GM23248 (cell line): ENCODE data around the gene ANKRD24. TPM values are rescaled to one million over a fixed set of nuclear protein-coding genes. Genes with fewer than 3 reads are reported as not detected.
A peak's percentile ranks its signal among the peaks of the same experiment; 100 is the strongest.

Experiments used
- DNase-seq: peaks from one replicate; pipeline ENCODE4 v3.0.0-alpha.2; 2015
- H2AFZ ChIP-seq: fragments of 200-600 bp; sonication (generic); 2 replicates; pipeline ENCODE4 v1.6.1; 2016; ENCODE audit warnings: antibody characterized with exemption
- H3F3A ChIP-seq: fragments of 200-600 bp; sonication (generic); 2 replicates; pipeline ENCODE4 v1.6.1; 2016; ENCODE audit warnings: mild to moderate bottlenecking, antibody characterized with exemption, mixed run types; ENCODE audit not compliant: insufficient read depth
- H3K27ac ChIP-seq: fragments of 200-600 bp; sonication (generic); 2 replicates; pipeline ENCODE4 v1.5.1; 2016; ENCODE audit warnings: mild to moderate bottlenecking
- H3K27me3 ChIP-seq: fragments of 200-600 bp; sonication (generic); replicated peaks from 2 replicates; pipeline ENCODE4 v1.6.1; 2016; ENCODE audit warnings: mild to moderate bottlenecking; ENCODE audit not compliant: insufficient read depth
- H3K36me3 ChIP-seq: fragments of 200-600 bp; sonication (generic); 2 replicates; pipeline ENCODE4 v1.6.1; 2016; ENCODE audit warnings: low read depth, mild to moderate bottlenecking
- H3K4me1 ChIP-seq: fragments of 200-600 bp; sonication (generic); 2 replicates; pipeline ENCODE4 v1.6.1; 2016; ENCODE audit warnings: mild to moderate bottlenecking; ENCODE audit not compliant: insufficient read depth
- H3K4me2 ChIP-seq: fragments of 200-600 bp; sonication (generic); one replicate; pipeline ENCODE4 v1.6.1; 2016; ENCODE audit warnings: mild to moderate bottlenecking; ENCODE audit not compliant: unreplicated experiment
- H3K4me3 ChIP-seq: fragments of 200-600 bp; sonication (generic); 2 replicates; pipeline ENCODE4 v1.5.1; 2016; ENCODE audit warnings: mild to moderate bottlenecking
- H3K79me2 ChIP-seq: fragments of 200-600 bp; sonication (generic); 2 replicates; pipeline ENCODE4 v1.6.1; 2016; ENCODE audit warnings: mild to moderate bottlenecking; ENCODE audit not compliant: insufficient read depth
- H3K9ac ChIP-seq: fragments of 200-600 bp; sonication (generic); 2 replicates; pipeline ENCODE4 v1.6.1; 2016; ENCODE audit warnings: mild to moderate bottlenecking
- H3K9me2 ChIP-seq: fragments of 200-600 bp; sonication (generic); 2 replicates; pipeline ENCODE4 v1.6.1; 2016; ENCODE audit warnings: mixed run types, mild to moderate bottlenecking, moderate library complexity; ENCODE audit not compliant: insufficient read depth
- H3K9me3 ChIP-seq: fragments of 200-600 bp; sonication (generic); one replicate; pipeline ENCODE4 v1.6.1; 2017; ENCODE audit warnings: low read depth
- H4K20me1 ChIP-seq: fragments of 200-600 bp; sonication (generic); 2 replicates; pipeline ENCODE4 v1.6.0; 2016; ENCODE audit not compliant: insufficient read depth
- EZH2 ChIP-seq: fragments of 200-600 bp; sonication (generic); IDR thresholded peaks from 2 replicates; pipeline ENCODE4 v1.6.1; 2018; ENCODE audit warnings: antibody characterized with exemption, mild to moderate bottlenecking; ENCODE audit not compliant: insufficient read depth, poor library complexity, severe bottlenecking
- EZH2phosphoT487 ChIP-seq: fragments of 200-600 bp; sonication (generic); IDR thresholded peaks from 2 replicates; pipeline ENCODE4 v1.6.1; 2018; ENCODE audit warnings: antibody characterized with exemption, moderate library complexity, mild to moderate bottlenecking, low read depth; ENCODE audit not compliant: insufficient read depth
- WGBS, 2 experiments: methylation state at CpG; one replicate each; pipeline ENCODE4 v1.1.6; 2015 to 2017; ENCODE audit warnings: low lambda C conversion rate in 2 of 2, low coverage in 1 of 2; ENCODE audit errors: missing lambda C conversion rate in 2 of 2; 5-methylcytosine and 5-hydroxymethylcytosine counted together
- in situ Hi-C: fragments of 300-500 bp; cut with MboI; formaldehyde crosslinking; loops from 2 replicates; pipeline ENCODE4 v1.15.0; 2020
- polyA plus RNA-seq: library from polyadenylated mRNA; unstranded; fragments of >200 nt; fragmentation: Nextera tagmentation; extraction: Ambion mirVana; gene quantifications from 2 replicates; pipeline ENCODE4 v1.2.1, GENCODE V29; 2016
- total RNA-seq: library from RNA; depleted of rRNA; stranded (reverse); fragments of >200 nt; shearing (Covaris generic); gene quantifications from 2 replicates; pipeline ENCODE4 v1.2.3, GENCODE V29; 2014

The ANKRD24 gene
- total and polyA plus RNA-seq, 2 experiments from 2014 or later: 0.46 to 0.54 TPM

DNA sequence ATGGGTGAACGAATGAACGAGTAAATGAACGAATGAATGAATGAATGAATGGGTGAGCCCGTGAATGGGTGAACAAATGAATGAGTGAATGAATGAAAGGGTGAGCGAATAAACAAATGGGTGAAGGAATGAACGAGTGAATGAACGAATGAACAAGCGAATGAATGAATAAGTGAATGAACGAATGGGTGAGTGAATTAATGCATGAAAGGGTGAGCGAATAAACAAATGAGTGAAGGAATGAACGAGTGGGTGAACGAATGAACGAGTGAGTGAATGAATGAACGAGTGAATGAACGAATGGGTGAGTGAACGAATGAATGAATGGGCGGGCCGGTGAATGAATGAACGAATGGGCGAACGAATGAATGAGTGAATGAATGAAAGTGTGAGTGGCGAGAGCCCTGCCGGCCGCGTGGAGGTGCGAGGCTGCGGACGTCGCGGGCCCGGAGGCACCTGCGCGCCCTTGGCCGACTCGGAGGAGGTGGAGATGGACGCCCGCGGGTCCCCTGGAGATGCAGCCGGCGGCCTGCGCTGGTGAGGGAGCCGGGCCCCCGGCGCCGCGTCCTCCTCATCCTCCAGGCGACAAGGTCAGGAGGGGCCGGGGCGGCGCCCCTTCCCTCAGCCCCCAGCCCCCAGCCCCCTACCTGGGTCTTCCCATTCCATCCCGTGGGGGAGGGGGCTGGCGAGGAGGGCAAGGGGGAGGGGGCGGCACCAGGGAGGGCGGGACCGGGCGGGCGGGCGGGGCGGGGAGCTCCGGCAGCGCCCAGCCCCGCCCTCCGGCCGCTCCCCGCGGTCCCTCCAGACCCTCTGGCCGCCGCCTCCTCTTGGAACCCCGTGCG lies 15.4 kb downstream of the ANKRD24 start:
- Histone ChIP-seq H3K36me3 (no peaks in the 10 kb centered on the region), H3K9me2 (no peaks in the 10 kb centered on the region), H3K4me1 (no peaks in the 10 kb centered on the region), H3K27ac (no peak overlapping the region), H3F3A (0 out of 2 replicates have a peak, but pooled peaks cover 6% of the 10 kb centered on the region), H3K9ac (no peak overlapping the region), H3K9me3 (no peaks in the 10 kb centered on the region), H4K20me1 (no peaks in the 10 kb centered on the region), H2AFZ (no peak overlapping the region), H3K79me2 (no peaks in the 10 kb centered on the region), H3K4me2 (no peak overlapping the region), H3K4me3 (no peak overlapping the region), H3K27me3 (peaks cover 30% of the 10 kb centered on the region)
- WGBS, 2 experiments: 24 to 34% methylated on average over 40 to 50 of the region's 70 CpGs
- DNase-seq: peak; percentile 39
- TF ChIP-seq EZH2phosphoT487 (no peak), EZH2 (peak; percentile 45)
- in situ Hi-C loops: no loop called here

GRCh38 chr19:4198467-4199126 lies 16.1 kb downstream of the ANKRD24 start:
- H3F3A ChIP-seq: 0 out of 2 replicates have a peak, but pooled peaks cover 6% of the 10 kb centered on the region
- no peaks in the 10 kb centered on the region for H3K79me2 ChIP-seq
- H2AFZ ChIP-seq: no peak overlapping the region
- H3K27ac ChIP-seq: no peak overlapping the region
- no peaks in the 10 kb centered on the region for H3K9me2 ChIP-seq
- H3K4me3 ChIP-seq: no peak overlapping the region
- H3K9me3 ChIP-seq: no peaks in the 10 kb centered on the region
- H3K27me3 ChIP-seq: peaks cover 30% of the 10 kb centered on the region
- no peak overlapping the region for H3K4me2 ChIP-seq
- H3K4me1 ChIP-seq: no peaks in the 10 kb centered on the region
- in situ Hi-C loops: no loop called here
- no peaks in the 10 kb centered on the region for H4K20me1 ChIP-seq
- TF ChIP-seq EZH2phosphoT487 (no peak), EZH2 (no peak)
- H3K9ac ChIP-seq: no peak overlapping the region
- DNase-seq: no peak
- H3K36me3 ChIP-seq: no peaks in the 10 kb centered on the region
- WGBS, 2 experiments: 6 to 23% methylated on average over 6 to 28 of the region's 28 CpGs

- no peak for DNase-seq
- H3K9me3 ChIP-seq: no peaks in the 10 kb centered on the region
- TF ChIP-seq EZH2 (no peak), EZH2phosphoT487 (no peak)
- in situ Hi-C loops: no loop called here
- no peak overlapping the region for H3K4me2 ChIP-seq
- no peak overlapping the region for H3K4me3 ChIP-seq
- H3K9me2 ChIP-seq: no peaks in the 10 kb centered on the region
- H4K20me1 ChIP-seq: no peaks in the 10 kb centered on the region
- peaks cover 25% of the 10 kb centered on the region for H3K27me3 ChIP-seq
- no peaks in the 10 kb centered on the region for H3K36me3 ChIP-seq
- H3K9ac ChIP-seq: no peak overlapping the region
- 72 to 73% methylated on average over 28 to 32 of the region's 33 CpGs for WGBS, 2 experiments
- H3K79me2 ChIP-seq: no peaks in the 10 kb centered on the region
- no peak overlapping the region for H3K27ac ChIP-seq
- H2AFZ ChIP-seq: no peak overlapping the region
- H3K4me1 ChIP-seq: no peaks in the 10 kb centered on the region
- H3F3A ChIP-seq: 0 out of 2 replicates have a peak, but pooled peaks cover 6% of the 10 kb centered on the region
These were observed 17.3 kb downstream of the ANKRD24 start for GRCh38 chr19:4199699-4200293.

- Histone ChIP-seq H3K27ac (no peak overlapping the region), H3K27me3 (peaks cover 25% of the 10 kb centered on the region), H2AFZ (no peak overlapping the region), H3K4me3 (no peak overlapping the region), H3K4me1 (no peaks in the 10 kb centered on the region), H3K9ac (no peak overlapping the region), H3K9me2 (no peaks in the 10 kb centered on the region), H3K79me2 (no peaks in the 10 kb centered on the region), H3K9me3 (no peaks in the 10 kb centered on the region), H3F3A (0 out of 2 replicates have a peak, but pooled peaks cover 6% of the 10 kb centered on the region), H3K4me2 (no peak overlapping the region), H4K20me1 (no peaks in the 10 kb centered on the region), H3K36me3 (no peaks in the 10 kb centered on the region)
- in situ Hi-C loops: no loop called here
- WGBS, 2 experiments: 38 to 50% methylated on average over 2 of the region's 2 CpGs
- TF ChIP-seq EZH2: no peak
- TF ChIP-seq EZH2phosphoT487: no peak
- no peak for DNase-seq
These were observed 18.6 kb downstream of the ANKRD24 start for GRCh38 chr19:4200940-4201542.
